GM12872 (cell line): Measurements from ENCODE around the gene ROR2.

Source experiments
- TF ChIP-seq, protein P1 (sequence below): IDR thresholded peaks from 3 replicates; pipeline ENCODE4 v1.5.1; 2011; ENCODE audit warnings: low read depth, mild to moderate bottlenecking, low read length, moderate library complexity; ENCODE audit not compliant: insufficient read depth

ROR2 gene

DNA sequence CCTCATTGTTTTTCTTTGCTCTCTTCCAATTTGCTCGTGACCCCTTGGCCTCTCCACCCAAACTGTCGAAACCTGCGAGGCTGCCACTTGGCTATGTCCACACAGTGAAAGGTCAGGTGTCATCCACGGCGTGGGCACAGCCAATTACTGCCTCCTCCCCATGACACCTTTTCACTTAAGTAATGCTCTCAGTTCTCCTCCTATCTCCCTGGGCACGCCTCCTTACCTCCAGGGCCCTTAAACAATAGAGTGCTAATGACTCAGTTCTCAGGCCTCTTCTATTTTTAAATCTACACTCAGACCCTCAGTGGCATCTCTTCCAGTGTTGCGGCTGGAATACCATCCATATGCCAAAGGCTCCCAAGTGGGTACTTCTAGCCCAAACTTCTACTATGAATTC, 256.8 kb downstream of the ROR2 start:
- TF ChIP-seq, protein P1, sequence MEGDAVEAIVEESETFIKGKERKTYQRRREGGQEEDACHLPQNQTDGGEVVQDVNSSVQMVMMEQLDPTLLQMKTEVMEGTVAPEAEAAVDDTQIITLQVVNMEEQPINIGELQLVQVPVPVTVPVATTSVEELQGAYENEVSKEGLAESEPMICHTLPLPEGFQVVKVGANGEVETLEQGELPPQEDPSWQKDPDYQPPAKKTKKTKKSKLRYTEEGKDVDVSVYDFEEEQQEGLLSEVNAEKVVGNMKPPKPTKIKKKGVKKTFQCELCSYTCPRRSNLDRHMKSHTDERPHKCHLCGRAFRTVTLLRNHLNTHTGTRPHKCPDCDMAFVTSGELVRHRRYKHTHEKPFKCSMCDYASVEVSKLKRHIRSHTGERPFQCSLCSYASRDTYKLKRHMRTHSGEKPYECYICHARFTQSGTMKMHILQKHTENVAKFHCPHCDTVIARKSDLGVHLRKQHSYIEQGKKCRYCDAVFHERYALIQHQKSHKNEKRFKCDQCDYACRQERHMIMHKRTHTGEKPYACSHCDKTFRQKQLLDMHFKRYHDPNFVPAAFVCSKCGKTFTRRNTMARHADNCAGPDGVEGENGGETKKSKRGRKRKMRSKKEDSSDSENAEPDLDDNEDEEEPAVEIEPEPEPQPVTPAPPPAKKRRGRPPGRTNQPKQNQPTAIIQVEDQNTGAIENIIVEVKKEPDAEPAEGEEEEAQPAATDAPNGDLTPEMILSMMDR, result no peak

DNA sequence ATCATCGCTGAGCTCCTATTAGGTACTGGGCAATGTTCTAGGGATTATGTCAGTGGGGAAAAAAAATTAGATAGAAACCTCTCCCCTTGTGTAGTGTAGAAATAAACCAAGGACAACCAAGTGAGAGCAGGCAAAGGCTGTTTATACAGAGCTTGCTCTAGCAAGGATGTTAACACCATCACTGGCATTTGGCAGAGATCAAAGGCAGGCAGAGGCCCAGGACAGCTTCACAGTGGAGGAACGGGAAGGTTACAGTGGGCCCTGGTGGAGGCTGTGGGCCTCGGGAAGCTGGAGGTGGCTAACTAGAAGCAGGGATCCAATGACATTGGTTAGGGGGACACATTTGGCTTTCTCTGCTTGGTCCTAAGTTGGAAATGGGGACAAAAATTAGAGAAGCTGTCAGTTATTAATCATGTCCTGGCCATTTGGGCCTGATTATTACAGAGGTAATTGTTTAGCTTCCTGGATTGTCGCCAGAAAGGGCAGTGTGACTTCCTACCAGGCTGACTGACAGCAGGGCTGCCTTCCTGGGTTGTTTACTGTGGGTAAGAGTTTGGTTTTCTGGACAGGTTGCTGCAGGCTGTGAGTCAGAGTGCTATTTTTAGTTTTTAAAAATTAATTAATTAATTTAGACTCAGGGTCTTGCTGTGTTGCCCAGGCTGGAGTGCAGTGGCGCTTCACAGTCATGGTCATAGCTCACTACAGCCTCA, 259.3 kb downstream of the ROR2 start:
- TF ChIP-seq, protein P1, result no peak

DNA sequence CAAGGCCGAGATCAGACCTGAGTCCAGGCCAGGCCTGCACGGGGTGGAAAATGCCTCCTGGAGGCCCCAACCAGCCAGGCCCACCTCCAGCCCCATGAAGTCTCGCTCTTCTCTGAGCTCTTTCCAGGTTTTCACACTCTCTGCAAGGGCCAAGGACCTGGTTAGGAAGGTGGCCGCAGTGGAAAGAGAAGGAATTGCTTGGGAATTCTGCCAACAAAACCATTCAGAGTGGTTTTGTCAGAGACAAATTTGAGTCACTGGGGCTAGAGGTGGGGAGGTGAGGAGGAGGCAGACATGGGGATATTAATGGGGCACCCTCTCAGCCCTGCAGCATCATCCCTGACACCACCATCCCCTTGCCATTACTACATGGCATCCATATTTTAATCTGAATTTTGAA, 261.0 kb downstream of the ROR2 start:
- TF ChIP-seq, protein P1, result no peak

DNA sequence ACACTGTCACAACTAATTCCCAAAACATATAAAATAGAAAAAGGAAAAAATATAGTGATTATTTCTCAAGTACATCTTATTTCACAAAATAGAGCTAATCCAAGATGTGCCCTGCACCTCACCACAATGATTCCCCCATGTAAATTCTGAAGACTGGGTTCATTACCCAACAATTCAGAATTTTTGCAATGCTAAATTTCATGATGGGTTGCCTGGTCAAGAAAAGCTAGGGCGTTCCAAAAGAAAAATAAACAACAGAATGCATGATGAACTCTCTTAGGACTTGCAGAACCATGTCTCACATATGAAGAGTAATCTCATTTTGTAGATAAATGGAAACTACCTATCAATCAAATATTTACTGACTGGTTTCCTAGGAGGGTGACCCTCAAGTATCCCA, 266.8 kb downstream of the ROR2 start:
- TF ChIP-seq, protein P1, result no peak

DNA sequence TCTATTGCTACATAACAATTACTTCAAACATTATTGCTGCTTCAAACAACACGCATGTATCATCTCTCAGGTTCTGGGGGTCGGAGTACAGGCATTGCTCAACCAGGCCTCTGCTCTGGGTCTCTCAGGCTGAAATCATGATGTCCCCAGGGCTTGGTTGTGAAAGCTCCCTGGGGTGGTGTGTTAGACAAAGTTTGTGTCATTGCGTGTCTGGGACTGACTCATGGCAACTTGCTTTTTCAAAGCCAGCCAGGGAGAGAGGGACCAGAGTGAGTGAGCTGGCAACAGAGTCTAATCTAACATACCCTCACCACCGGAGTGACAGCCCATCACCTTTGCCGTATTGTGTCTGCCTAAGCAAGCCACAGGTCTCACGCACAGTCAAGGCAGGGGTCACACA, 267.2 kb downstream of the ROR2 start:
- TF ChIP-seq, protein P1, result no peak

DNA sequence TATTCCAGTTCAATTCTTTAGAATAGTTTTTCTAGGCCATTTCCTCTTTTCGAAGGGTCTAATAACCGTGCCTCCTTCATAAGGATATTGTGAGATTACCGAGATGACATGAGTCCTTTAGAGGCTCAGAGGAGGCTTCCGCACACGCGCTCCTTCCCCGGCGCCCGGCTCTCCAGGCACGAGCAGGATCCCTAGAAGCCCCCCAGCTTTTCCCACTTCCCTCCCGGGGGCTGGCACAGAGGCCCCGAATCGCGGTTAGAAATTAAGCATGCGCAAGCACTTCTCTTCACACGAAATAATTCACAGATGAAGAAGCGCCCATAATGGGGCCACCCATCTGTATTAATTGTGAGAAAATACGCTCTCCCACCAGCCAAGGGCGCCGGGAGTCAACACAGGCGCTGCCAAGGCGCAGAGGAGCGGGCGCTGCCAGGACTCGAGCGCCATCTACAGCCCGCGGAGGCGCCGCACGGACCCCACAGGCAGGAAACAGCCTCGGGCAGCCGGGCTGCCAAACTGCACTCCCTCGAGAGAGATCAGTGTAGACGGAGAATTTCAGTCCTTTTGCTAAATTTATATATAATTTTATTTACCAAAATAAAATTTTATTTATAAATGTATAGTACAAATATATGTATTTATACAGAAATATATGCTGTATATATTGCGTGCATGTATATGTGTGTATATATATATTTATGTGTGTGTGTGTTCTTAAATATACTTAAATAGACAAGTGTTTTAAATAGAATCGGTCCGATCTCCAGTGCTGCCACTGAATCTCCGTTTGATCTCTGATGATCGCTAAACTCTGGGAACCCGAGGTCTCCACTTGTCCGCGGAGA, 268.3 kb downstream of the ROR2 start:
- TF ChIP-seq, protein P1, result peak; percentile 87

DNA sequence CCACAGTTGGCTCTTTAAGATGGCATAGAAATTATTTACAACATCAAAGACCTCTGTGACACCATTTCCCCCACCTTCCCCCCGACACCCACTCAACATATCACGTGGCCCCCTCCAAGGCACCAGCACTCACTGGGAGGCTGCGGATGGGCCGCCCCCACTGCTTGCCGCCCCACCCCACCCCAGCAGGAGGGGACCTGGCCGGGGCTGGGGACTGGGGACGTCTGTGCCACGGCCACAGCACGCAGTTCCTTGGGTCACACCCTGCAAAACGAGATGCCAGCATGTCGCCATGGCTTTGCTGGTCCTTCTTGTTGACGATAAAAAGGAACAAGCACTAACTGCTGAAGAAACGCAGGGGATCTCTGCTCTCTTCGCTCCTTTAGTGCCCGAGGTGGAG, 269.0 kb downstream of the ROR2 start:
- TF ChIP-seq, protein P1, result no peak
